ENCODE data around the gene GALK1. TPM values are rescaled to one million over a fixed set of nuclear protein-coding genes. Genes with fewer than 3 reads are reported as not detected.

The GALK1 gene
- total and polyA plus RNA-seq, 3 donors from 2014 or later = 31.9 to 50.7 (median 32.1) TPM

DNA sequence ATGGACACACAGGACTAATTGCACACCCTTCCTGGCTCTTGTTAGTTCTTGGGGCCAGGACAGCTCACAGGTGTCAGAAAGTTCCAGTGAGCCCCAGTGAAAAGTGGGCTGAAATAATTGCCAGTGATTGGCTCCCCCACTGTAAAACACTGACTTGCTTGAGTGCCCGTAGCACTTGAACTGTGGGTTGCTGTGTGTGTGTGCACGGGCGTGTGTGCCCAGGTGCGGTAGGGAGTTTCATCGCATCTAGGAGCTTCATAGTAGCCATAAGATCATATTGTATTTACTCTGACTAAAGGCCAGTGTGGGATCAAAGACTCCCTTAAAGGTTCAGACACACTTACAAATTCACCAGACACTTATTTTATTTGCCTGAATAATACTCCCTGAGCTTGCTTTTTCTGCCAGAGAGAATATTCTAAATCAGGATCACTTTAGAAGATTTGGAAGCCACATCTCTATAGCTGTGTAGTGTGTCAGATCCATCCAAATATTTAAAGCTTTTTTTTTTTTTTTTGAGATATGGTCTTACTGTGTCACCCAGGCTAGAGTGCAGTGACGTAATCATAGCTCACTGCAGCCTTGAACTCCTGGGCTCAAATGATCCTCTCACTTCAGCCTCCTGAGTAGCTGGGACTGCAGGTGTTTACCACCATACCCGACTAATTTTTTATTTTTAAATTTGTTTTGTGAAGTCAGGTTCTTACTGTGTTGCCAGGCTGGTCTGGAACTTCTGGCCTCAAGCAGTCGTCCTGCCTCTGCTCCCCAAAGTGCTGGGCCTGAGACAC lies 31.0 kb upstream of the GALK1 start:
- DNase-seq = no peak
- intact Hi-C loops (cut with DNase I; ENCODE audit: low total_unique reads) = no loop called here
- no peak overlapping the region for H3K27ac ChIP-seq
- H3K4me1 ChIP-seq = no peaks in the 10 kb centered on the region
- no peaks in the 10 kb centered on the region for H3K36me3 ChIP-seq (ENCODE audit: low read depth, missing control alignments)
- 83 to 89% methylated on average over 8 of the region's 8 CpGs for WGBS, 2 donors
- no peaks in the 10 kb centered on the region for H3K27me3 ChIP-seq
- H3K9me3 ChIP-seq = no peaks in the 10 kb centered on the region
- no peak for TF ChIP-seq POLR2A (IDR thresholded peaks at IDR 0.05)
- TF ChIP-seq, protein P1, sequence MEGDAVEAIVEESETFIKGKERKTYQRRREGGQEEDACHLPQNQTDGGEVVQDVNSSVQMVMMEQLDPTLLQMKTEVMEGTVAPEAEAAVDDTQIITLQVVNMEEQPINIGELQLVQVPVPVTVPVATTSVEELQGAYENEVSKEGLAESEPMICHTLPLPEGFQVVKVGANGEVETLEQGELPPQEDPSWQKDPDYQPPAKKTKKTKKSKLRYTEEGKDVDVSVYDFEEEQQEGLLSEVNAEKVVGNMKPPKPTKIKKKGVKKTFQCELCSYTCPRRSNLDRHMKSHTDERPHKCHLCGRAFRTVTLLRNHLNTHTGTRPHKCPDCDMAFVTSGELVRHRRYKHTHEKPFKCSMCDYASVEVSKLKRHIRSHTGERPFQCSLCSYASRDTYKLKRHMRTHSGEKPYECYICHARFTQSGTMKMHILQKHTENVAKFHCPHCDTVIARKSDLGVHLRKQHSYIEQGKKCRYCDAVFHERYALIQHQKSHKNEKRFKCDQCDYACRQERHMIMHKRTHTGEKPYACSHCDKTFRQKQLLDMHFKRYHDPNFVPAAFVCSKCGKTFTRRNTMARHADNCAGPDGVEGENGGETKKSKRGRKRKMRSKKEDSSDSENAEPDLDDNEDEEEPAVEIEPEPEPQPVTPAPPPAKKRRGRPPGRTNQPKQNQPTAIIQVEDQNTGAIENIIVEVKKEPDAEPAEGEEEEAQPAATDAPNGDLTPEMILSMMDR (IDR thresholded peaks at IDR 0.05) = no peak
- no peak overlapping the region for H3K4me3 ChIP-seq

DNA sequence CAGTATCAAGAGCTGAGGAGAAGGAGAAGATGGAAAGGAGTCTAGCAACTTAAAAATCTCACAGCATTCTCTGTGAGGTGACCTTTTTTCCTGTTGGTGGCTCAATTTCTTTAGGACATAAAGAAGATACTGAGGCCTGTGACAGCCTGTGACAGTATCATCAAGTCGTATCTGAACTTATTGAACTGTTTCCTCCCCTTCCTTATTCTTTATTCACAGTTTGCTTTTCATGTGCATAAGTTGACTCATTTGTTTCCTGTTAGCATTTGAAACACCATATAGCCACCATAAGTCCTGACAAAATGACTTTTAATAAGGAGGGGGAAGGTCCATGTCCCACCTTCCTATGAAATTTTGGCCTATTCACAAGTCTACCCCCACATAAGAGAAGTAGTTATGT lies 28.5 kb upstream of the GALK1 start:
- no peak overlapping the region for H3K4me3 ChIP-seq
- H3K27ac ChIP-seq = no peak overlapping the region
- no peak for TF ChIP-seq POLR2A (IDR thresholded peaks at IDR 0.05)
- TF ChIP-seq, protein P1 (IDR thresholded peaks at IDR 0.05) = no peak
- H3K27me3 ChIP-seq = no peaks in the 10 kb centered on the region
- H3K36me3 ChIP-seq (ENCODE audit: low read depth, missing control alignments) = no peaks in the 10 kb centered on the region
- intact Hi-C loops (cut with DNase I; ENCODE audit: low total_unique reads) = no loop called here
- H3K9me3 ChIP-seq = no peaks in the 10 kb centered on the region
- DNase-seq = no peak
- no peaks in the 10 kb centered on the region for H3K4me1 ChIP-seq
- WGBS, 2 donors = 71 to 76% methylated on average over 1 of the region's 1 CpG

DNA sequence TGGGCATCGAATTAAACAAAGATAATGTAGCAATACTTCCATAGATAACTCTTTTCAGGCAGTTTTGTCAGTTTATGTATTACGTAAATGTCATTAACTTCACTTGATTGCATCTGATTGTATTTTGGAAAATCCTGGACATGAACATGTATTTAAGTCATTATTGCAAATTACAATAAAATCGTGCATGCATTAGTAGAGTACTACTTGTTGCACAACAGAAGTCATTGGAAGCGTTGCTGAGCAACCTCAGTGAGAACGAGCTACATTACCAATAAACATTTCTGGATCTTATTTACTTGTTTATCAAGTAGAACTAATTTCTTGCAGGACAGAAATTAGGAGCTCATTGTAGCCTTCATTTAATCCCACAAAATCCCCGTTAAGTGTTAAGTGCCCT lies 26.3 kb upstream of the GALK1 start:
- intact Hi-C loops (cut with DNase I; ENCODE audit: low total_unique reads) = no loop called here
- 88 to 91% methylated on average over 6 of the region's 6 CpGs for WGBS, 2 donors
- H3K9me3 ChIP-seq = no peaks in the 10 kb centered on the region
- no peak overlapping the region for H3K4me3 ChIP-seq
- H3K27me3 ChIP-seq = no peaks in the 10 kb centered on the region
- no peak overlapping the region for H3K27ac ChIP-seq
- TF ChIP-seq POLR2A (IDR thresholded peaks at IDR 0.05) = no peak
- TF ChIP-seq, protein P1 (IDR thresholded peaks at IDR 0.05) = no peak
- H3K36me3 ChIP-seq (ENCODE audit: low read depth, missing control alignments) = no peaks in the 10 kb centered on the region
- DNase-seq = no peak
- H3K4me1 ChIP-seq = peaks cover 10% of the 10 kb centered on the region

DNA sequence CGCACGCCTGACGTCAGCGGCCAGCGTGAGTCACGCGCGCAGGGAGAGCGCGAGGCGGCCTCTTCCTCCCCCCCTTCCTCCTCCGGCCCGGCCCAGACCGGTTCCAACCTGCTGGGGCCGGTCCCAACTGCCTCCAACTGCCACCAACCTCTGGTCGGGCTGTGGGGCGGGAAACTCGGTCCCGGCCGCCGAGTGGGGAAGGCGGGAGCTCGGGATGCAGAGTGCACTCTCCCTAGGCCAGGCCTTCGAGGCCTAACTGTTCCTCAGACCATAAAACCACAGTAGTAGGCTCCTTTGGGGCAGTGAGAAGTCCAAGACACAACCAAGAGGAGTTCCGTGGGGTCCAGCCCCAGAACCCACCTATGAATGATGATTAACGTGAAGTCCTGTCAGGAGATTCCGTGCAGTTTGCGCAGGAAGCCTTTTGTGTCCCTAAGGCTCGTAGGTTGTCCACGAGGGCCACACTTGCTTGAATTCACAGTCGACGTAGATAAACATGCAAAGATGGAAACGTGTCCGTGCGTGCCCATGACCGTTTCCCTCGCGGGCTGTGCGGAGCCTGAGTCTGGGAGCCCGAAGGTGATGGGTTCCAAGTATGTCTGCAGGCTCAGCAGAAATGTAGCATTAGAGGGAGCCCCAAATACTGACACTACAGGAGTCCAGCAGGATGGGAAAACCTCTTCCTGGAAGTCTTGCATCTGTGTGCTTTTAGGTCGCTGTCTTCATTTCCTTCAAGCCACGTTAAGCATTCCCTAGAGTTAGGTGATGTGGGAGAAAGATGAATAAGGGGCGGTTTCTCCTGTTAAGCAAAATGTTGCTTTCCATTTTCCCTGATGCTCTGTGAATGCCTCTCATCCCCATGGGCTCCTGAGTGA lies 20.3 kb upstream of the GALK1 start:
- H3K27me3 ChIP-seq = no peaks in the 10 kb centered on the region
- H3K36me3 ChIP-seq (ENCODE audit: low read depth, missing control alignments) = no peaks in the 10 kb centered on the region
- peak; percentile 84 for DNase-seq
- intact Hi-C loops (cut with DNase I; ENCODE audit: low total_unique reads) = no loop called here
- peak overlapping the region; percentile 100 for H3K27ac ChIP-seq
- WGBS, 2 donors = 3 to 4% methylated on average over 21 to 43 of the region's 43 CpGs
- TF ChIP-seq, protein P1 (IDR thresholded peaks at IDR 0.05) = peak in 1 of 3 experiments; percentile 6
- TF ChIP-seq POLR2A (IDR thresholded peaks at IDR 0.05) = no peak
- H3K9me3 ChIP-seq = no peaks in the 10 kb centered on the region
- H3K4me1 ChIP-seq = peaks cover 26% of the 10 kb centered on the region
- peak overlapping the region; percentile 74 for H3K4me3 ChIP-seq
